Fibroblast of mammary gland (primary cell): Measurements from ENCODE around the gene JADE3.

Experiments used
- DNase-seq: peaks from one replicate; pipeline ENCODE4 v3.0.0-alpha.2; 2010; ENCODE audit warnings: low read depth
- H3K4me3 ChIP-seq: 2 replicates; pipeline ENCODE4 v1.5.1; 2011; ENCODE audit warnings: low read depth, mild to moderate bottlenecking, low read length, moderate library complexity; ENCODE audit not compliant: control insufficient read depth
- TF ChIP-seq, protein P1 (sequence below): conservative IDR thresholded peaks from 2 replicates; pipeline ENCODE4 v1.5.1; 2011; ENCODE audit warnings: low read depth, low read length, inconsistent platforms; ENCODE audit not compliant: control insufficient read depth, insufficient read depth

JADE3 gene

GRCh38 chrX:47093860-47094259 is 181.6 kb downstream of the JADE3 start:
- no peak overlapping the region for H3K4me3 ChIP-seq
- TF ChIP-seq, protein P1, sequence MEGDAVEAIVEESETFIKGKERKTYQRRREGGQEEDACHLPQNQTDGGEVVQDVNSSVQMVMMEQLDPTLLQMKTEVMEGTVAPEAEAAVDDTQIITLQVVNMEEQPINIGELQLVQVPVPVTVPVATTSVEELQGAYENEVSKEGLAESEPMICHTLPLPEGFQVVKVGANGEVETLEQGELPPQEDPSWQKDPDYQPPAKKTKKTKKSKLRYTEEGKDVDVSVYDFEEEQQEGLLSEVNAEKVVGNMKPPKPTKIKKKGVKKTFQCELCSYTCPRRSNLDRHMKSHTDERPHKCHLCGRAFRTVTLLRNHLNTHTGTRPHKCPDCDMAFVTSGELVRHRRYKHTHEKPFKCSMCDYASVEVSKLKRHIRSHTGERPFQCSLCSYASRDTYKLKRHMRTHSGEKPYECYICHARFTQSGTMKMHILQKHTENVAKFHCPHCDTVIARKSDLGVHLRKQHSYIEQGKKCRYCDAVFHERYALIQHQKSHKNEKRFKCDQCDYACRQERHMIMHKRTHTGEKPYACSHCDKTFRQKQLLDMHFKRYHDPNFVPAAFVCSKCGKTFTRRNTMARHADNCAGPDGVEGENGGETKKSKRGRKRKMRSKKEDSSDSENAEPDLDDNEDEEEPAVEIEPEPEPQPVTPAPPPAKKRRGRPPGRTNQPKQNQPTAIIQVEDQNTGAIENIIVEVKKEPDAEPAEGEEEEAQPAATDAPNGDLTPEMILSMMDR: no peak
- no peak for DNase-seq

GRCh38 chrX:47097018-47097417 is 184.8 kb downstream of the JADE3 start:
- H3K4me3 ChIP-seq: no peak overlapping the region
- TF ChIP-seq, protein P1: no peak
- DNase-seq: no peak

DNA sequence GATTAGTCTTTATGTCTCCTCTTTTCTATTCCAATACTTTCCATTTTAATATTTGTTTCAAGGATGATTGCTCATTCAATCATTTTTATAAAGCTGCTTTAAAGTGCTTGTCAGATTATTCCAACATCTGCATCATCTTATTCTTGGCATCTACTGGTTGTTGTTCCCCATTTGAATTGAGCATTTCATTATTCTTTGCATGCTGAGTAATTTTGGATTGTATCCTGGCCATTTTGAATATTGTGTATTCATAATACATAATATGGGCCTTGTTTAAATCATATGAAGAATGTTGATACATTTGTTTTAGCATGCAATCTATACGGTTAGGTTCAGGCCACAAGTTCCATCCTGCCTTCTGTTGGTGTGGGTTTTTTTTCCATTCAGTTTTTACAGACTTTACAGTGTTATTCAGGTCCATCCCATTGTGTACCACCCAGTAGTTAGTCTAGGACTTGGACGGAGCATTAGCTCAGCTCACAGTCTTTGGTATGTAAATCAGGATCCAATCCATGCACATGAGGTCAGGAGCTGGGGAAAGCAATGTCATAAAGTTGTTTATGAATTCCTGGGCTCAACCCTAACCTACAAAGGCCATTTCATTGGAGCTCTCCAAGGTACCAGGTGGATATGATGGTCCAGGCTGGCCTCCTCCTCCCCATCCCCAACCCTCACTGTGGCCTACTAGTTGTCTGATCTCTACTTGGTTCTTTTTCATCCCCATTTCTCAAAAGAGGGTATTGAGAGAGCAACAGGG is 186.3 kb downstream of the JADE3 start:
- H3K4me3 ChIP-seq: no peak overlapping the region
- DNase-seq: no peak
- TF ChIP-seq, protein P1: no peak

- no peak for DNase-seq
- TF ChIP-seq, protein P1: no peak
Observed at GRCh38 chrX:47101206-47101605, 189.0 kb downstream of the JADE3 start.

More at GRCh38 chrX:47101206-47101605, 189.0 kb downstream of the JADE3 start:
- no peak overlapping the region for H3K4me3 ChIP-seq
